ENCODE data around the gene LRCH1. TPM values are rescaled to one million over a fixed set of nuclear protein-coding genes. Genes with fewer than 3 reads are reported as not detected.

The LRCH1 gene
- total and polyA plus RNA-seq, 8 donors = 16.1 to 30.5 (median 26.8) TPM

DNA sequence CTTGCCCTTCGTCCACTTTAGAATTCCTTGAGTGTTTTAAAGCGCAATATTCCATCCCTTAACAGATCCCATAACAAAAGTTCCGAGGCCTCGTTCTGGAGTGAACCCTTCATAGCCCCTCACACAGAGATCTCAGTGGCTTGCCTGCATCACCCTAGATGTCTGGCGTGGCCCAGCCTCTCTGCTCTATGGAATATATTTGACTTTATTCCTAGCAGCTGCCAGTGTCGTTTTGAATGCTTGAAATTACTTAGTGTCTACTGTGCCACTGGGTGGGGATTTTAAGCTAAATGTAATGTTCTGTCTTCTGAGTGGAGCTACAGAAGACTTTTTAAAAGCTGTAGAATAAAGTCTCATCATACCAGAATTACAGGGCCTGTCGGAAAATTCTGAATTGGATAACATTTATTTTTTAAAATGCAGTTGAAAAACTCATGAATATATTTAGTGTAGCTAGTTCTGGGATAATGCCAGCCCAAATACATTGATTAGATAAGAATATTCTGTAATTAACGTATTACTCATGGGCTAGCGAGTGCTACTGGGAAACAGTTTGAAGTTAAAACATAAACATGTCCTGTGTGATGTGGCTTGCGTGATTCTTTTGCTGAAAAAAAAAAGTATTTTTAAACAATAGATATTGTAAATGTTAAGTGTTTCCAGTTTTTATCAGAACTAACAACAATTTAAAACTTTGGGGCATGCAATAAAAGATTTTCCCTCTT is 132.2 kb downstream of the LRCH1 start:
- H3K27ac ChIP-seq = peak overlapping the region in 1 of 2 donors; percentile 24
- ATAC-seq (no peak), DNase-seq (no peak)
- no peaks in the 10 kb centered on the region for H3K9me3 ChIP-seq
- H3K36me3 ChIP-seq = peaks cover 0 to 5% of the 10 kb centered on the region in 2 donors
- peaks cover 25 to 40% of the 10 kb centered on the region in 2 donors for H3K4me1 ChIP-seq
- intact Hi-C loops (cut with DNase I) = no loop called here
- no peak overlapping the region for H3K4me3 ChIP-seq
- no peaks in the 10 kb centered on the region for H3K27me3 ChIP-seq
- no peak for TF ChIP-seq CTCF (IDR thresholded peaks at IDR 0.05)

DNA sequence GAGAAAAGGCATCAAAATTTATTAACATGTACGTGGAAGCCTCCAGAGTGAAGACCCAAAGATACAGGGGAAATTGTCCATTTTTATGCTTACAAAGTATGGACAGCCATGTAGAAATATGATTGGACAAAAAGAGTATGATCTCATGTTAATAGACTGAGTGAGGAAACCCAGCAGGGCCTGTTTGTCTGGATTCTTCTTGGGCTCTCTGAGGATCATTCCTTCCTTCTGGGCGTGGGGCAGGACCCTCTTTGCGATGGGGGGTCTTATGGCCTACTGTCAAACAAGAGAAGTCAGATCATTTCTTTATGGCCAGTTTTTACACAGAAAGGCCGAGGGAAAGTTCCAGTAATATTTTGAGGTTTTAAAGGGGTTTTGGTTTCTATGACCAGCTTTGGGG is 133.2 kb downstream of the LRCH1 start:
- no peak for DNase-seq
- intact Hi-C loops (cut with DNase I) = no loop called here
- H3K36me3 ChIP-seq = peaks cover 0 to 5% of the 10 kb centered on the region in 2 donors
- H3K9me3 ChIP-seq = no peaks in the 10 kb centered on the region
- H3K4me3 ChIP-seq = no peak overlapping the region
- no peak for TF ChIP-seq CTCF (IDR thresholded peaks at IDR 0.05)
- peak overlapping the region in 1 of 2 donors; percentile 11 for H3K27ac ChIP-seq
- ATAC-seq = no peak
- peaks cover 24 to 38% of the 10 kb centered on the region in 2 donors for H3K4me1 ChIP-seq
- H3K27me3 ChIP-seq = no peaks in the 10 kb centered on the region

DNA sequence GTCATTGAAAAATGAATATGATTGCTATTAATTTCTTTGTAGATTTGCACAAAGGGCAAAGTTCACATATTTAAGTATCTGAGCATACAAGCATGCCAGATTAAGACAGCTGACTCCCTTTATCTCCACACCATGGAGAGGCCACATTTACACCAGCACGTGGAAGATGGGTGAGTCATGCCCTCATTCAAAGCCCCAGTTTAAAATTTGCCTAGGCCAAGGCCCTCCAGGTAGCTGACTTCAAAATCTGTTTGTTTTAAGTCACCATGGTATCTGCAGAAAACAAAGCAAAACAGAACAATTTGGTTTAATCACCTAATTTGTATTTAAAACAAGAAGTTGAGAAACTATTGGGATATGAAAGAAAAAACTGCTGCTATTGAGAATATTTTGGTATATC is 134.8 kb downstream of the LRCH1 start:
- peak; percentile 87 for ATAC-seq

GRCh38 chr13:46688306-46688705 is 135.3 kb downstream of the LRCH1 start:
- no peak for TF ChIP-seq CTCF (IDR thresholded peaks at IDR 0.05)
- no peak for DNase-seq

More for the DNA sequence above, 134.8 kb downstream of the LRCH1 start:
- no peak overlapping the region for H3K4me3 ChIP-seq
- H3K9me3 ChIP-seq = no peaks in the 10 kb centered on the region
- no peak overlapping the region for H3K27ac ChIP-seq
- TF ChIP-seq CTCF (IDR thresholded peaks at IDR 0.05) = no peak
- peaks cover 0 to under 1% of the 10 kb centered on the region in 2 donors for H3K36me3 ChIP-seq
- DNase-seq = no peak
- intact Hi-C loops (cut with DNase I) = no loop called here
- no peaks in the 10 kb centered on the region for H3K27me3 ChIP-seq
- peaks cover 24 to 38% of the 10 kb centered on the region in 2 donors for H3K4me1 ChIP-seq

GRCh38 chr13:46698014-46698413 is 145.0 kb downstream of the LRCH1 start:
- Histone ChIP-seq H3K9me3 (no peaks in the 10 kb centered on the region), H3K4me1 (peaks cover 0 to 6% of the 10 kb centered on the region in 2 donors), H3K27me3 (no peaks in the 10 kb centered on the region), H3K27ac (no peak overlapping the region), H3K4me3 (no peak overlapping the region), H3K36me3 (peaks cover 0 to 51% of the 10 kb centered on the region in 2 donors)
- DNase-seq (no peak), ATAC-seq (no peak)
- intact Hi-C loops (cut with DNase I) = no loop called here
- TF ChIP-seq CTCF (IDR thresholded peaks at IDR 0.05) = no peak

More at GRCh38 chr13:46688306-46688705, 135.3 kb downstream of the LRCH1 start:
- no peak overlapping the region for H3K4me3 ChIP-seq
- no peak overlapping the region for H3K27ac ChIP-seq
- ATAC-seq = no peak
- H3K4me1 ChIP-seq = peaks cover 24 to 38% of the 10 kb centered on the region in 2 donors
- no peaks in the 10 kb centered on the region for H3K9me3 ChIP-seq
- H3K36me3 ChIP-seq = peaks cover 0 to 3% of the 10 kb centered on the region in 2 donors
- intact Hi-C loops (cut with DNase I) = no loop called here
- no peaks in the 10 kb centered on the region for H3K27me3 ChIP-seq

All from left lung (tissue), 10 donors.